Neutrophil (primary cell): ENCODE measurements around the gene PNLIPRP2.

Experiments
- H3K27ac ChIP-seq: fragments of 200-600 bp; sonication (generic); 2 replicates; pipeline ENCODE4 v1.5.1; 2016; ENCODE audit warnings: mild to moderate bottlenecking, moderate library complexity
- H3K27me3 ChIP-seq: fragments of 200-600 bp; sonication (generic); 2 replicates; pipeline ENCODE4 v1.6.0; 2016; ENCODE audit warnings: mild to moderate bottlenecking
- H3K36me3 ChIP-seq: fragments of 200-600 bp; sonication (generic); 2 replicates; pipeline ENCODE4 v1.5.1; 2017
- H3K4me1 ChIP-seq, 2 experiments: fragments of 200-600 bp in 1 of 2; sonication (generic) in 1 of 2; 1 replicate in 1 of 2; 2 replicates in 1 of 2; pipeline versions ENCODE4 v1.5.1 to v1.6.1; 2013 to 2016; ENCODE audit warnings: low read depth in 1 of 2, low read length in 1 of 2, mild to moderate bottlenecking in 1 of 2, moderate library complexity in 1 of 2; ENCODE audit not compliant: control insufficient read depth in 1 of 2, insufficient read depth in 1 of 2
- H3K4me3 ChIP-seq, 2 experiments: fragments of 200-600 bp in 1 of 2; sonication (generic) in 1 of 2; 1 replicate in 1 of 2; 2 replicates in 1 of 2; pipeline ENCODE4 v1.5.1; 2013 to 2016; ENCODE audit warnings: low read depth in 1 of 2, low read length in 1 of 2, mild to moderate bottlenecking in 1 of 2, moderate library complexity in 1 of 2
- H3K9me3 ChIP-seq: fragments of 200-600 bp; sonication (generic); 2 replicates; pipeline ENCODE4 v1.5.1; 2016
- TF ChIP-seq, protein P1 (sequence below): fragments of 200-600 bp; sonication (generic); IDR thresholded peaks from 2 replicates; pipeline ENCODE4 v1.5.1; 2016; ENCODE audit warnings: antibody characterized with exemption

PNLIPRP2 gene

GRCh38 chr10:116608686-116609594, 11.8 kb upstream of the PNLIPRP2 start:
- Histone ChIP-seq H3K27me3 (peaks cover 42% of the 10 kb centered on the region), H3K4me1 (no peaks in the 10 kb centered on the region), H3K9me3 (no peaks in the 10 kb centered on the region), H3K36me3 (no peaks in the 10 kb centered on the region), H3K27ac (no peak overlapping the region), H3K4me3 (no peak overlapping the region)
- TF ChIP-seq, protein P1, sequence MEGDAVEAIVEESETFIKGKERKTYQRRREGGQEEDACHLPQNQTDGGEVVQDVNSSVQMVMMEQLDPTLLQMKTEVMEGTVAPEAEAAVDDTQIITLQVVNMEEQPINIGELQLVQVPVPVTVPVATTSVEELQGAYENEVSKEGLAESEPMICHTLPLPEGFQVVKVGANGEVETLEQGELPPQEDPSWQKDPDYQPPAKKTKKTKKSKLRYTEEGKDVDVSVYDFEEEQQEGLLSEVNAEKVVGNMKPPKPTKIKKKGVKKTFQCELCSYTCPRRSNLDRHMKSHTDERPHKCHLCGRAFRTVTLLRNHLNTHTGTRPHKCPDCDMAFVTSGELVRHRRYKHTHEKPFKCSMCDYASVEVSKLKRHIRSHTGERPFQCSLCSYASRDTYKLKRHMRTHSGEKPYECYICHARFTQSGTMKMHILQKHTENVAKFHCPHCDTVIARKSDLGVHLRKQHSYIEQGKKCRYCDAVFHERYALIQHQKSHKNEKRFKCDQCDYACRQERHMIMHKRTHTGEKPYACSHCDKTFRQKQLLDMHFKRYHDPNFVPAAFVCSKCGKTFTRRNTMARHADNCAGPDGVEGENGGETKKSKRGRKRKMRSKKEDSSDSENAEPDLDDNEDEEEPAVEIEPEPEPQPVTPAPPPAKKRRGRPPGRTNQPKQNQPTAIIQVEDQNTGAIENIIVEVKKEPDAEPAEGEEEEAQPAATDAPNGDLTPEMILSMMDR = no peak

DNA sequence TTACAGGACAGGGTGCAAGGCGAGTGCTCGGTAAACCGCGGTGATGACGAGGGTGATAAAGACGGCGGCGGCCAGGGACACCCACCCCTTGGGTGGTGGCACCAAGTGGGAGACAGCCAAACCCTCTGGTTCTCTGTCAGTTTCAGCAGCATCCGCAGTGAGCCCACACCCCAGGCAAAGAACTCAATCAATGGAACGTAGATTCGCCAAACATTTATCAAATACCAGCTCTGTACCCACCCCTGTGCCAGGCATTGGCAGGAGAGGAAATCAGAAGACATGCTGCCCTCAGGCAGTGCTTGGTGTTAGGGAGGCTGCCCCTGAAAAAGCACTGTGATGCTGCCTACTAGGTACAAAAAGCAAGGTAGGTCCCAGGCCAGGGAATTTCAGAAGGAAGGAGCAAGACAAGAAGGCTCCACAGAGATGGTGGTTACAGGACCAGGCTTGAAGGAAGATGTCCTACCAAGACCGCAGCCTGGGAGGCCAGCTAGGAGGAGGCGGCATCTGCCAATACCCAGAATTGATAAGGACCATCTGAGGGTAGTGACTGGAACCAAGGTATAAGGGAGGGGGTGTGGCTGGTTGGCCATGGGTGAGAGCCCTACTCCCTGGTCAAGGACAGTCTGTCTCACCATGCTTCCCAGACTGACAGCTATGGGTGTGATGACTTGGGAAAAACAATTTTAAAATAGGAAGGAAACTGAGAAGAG, 10.2 kb upstream of the PNLIPRP2 start:
- Histone ChIP-seq H3K4me3 (no peak overlapping the region), H3K27ac (no peak overlapping the region), H3K27me3 (peaks cover 42% of the 10 kb centered on the region), H3K4me1 (no peaks in the 10 kb centered on the region), H3K9me3 (no peaks in the 10 kb centered on the region), H3K36me3 (no peaks in the 10 kb centered on the region)
- TF ChIP-seq, protein P1 = no peak

DNA sequence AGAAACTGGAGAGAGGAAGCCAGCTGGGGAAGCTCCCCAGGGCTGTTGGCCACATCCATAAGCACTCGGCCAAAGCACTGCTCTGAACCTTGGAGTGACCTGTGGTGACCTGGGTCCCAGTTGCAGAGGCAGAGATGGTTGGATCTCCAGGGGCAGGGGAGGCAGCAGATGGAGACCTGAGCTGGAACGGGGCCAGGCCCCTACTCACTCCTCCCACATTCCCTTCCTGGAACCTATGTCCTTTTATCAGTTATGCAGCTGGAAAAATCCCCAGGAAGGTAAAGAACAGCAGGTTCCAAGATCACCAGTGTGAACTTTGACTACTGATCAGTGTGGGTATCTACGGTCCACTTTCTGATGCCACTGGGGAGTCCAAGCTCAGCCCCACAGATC, 9.6 kb upstream of the PNLIPRP2 start:
- Histone ChIP-seq H3K4me1 (no peaks in the 10 kb centered on the region), H3K36me3 (no peaks in the 10 kb centered on the region), H3K27me3 (peaks cover 42% of the 10 kb centered on the region), H3K4me3 (no peak overlapping the region), H3K27ac (no peak overlapping the region), H3K9me3 (no peaks in the 10 kb centered on the region)
- TF ChIP-seq, protein P1 = no peak

DNA sequence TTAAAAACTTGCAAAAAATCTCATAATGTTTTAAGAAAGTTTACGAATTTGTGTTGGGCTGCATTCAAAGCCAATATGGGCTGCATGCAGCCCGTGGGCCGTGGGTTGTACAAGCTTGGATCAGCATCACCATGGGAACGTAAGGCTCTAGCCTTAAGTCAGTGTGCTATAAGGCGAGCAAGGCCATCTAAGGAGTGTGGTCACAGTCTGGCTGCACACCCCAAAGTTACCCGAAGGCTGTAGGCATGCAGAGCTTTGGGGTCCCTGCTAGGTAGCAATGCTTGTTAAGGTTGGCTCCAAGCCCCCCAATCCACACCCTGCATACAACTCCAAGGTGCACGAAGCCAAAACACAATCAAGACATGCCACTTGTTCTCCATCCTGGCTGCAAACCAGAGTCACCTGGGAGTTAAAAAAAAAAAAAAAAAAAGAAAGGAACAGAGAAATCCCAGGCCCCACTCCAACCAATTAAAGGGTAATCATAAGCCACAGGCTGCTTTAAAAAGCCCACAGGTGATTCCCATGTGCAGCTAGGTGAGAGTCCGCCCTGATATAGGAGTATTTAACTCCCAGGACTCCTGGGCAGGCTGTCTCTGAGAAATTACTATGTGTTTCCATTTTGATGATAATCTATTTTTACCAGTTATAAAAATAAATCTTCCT, 8.5 kb upstream of the PNLIPRP2 start:
- Histone ChIP-seq H3K36me3 (no peaks in the 10 kb centered on the region), H3K9me3 (no peaks in the 10 kb centered on the region), H3K27ac (no peak overlapping the region), H3K4me1 (no peaks in the 10 kb centered on the region), H3K4me3 (no peak overlapping the region), H3K27me3 (peaks cover 39% of the 10 kb centered on the region)
- TF ChIP-seq, protein P1 = no peak

DNA sequence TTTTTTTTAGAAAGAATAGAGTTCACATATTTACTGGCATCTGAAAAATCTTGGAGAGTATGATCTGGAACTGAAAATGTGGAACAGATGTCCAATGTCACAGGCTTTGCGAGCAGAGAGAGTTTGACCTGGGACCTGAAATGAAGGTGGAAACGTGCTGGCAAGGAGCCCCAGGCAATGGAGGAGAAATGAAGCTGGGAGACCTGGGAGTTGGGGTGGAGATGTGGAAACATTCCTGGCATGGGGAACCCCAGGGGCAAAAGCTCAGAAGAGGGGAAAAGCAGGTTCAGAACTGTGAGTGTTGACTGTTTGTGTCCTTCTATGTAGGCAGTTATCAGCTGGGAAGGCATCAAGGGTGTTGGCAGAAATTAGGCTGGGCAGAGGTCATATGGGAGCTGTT, 7.3 kb upstream of the PNLIPRP2 start:
- no peaks in the 10 kb centered on the region for H3K4me1 ChIP-seq
- H3K27me3 ChIP-seq = peaks cover 27% of the 10 kb centered on the region
- no peak overlapping the region for H3K27ac ChIP-seq
- no peaks in the 10 kb centered on the region for H3K9me3 ChIP-seq
- no peak overlapping the region for H3K4me3 ChIP-seq
- TF ChIP-seq, protein P1 = no peak
- no peaks in the 10 kb centered on the region for H3K36me3 ChIP-seq
